H1 (cell line): ENCODE data around the gene CGAS. TPM values are rescaled to one million over a fixed set of nuclear protein-coding genes. Genes with fewer than 3 reads are reported as not detected.
A peak's percentile ranks its signal among the peaks of the same experiment; 100 is the strongest.

Experiments used
- CTCF ChIA-PET: fragments of 300-600 bp; sonication (Branson Sonifier 250); formaldehyde crosslinking; loops from one replicate; lab custom pipeline; 2021; ENCODE audit not compliant: partially characterized antibody; lab: Charles Lee
- POLR2A ChIA-PET: fragments of 300-600 bp; sonication (Branson Sonifier 250); formaldehyde crosslinking; loops from one replicate; lab custom pipeline; 2021; ENCODE audit warnings: inconsistent platforms; ENCODE audit not compliant: partially characterized antibody; lab: Charles Lee
- DNase-seq, 2 experiments: peaks; one replicate each; pipeline versions ENCODE4 v3.0.0 to v3.0.0-alpha.2; 2010 to 2022; ENCODE audit warnings: low spot score in 2 of 2, low read depth in 1 of 2, mixed read lengths in 1 of 2
- FAIRE-seq: peaks from 2 replicates; lab custom pipeline; 2011; peaks lifted over from hg19 to GRCh38; lab: Jason Lieb, UNC
- H2AFZ ChIP-seq: 2 replicates; pipeline ENCODE4 v1.8.1; 2012; ENCODE audit warnings: low read length, inconsistent platforms
- H2AK5ac ChIP-seq: 2 replicates; pipeline ENCODE4 v1.6.1; 2013; ENCODE audit warnings: low read depth, low read length
- H2BK120ac ChIP-seq: replicated peaks from 2 replicates; pipeline ENCODE3; 2013; ENCODE audit warnings: low read depth, low read length, inconsistent platforms
- H2BK12ac ChIP-seq: 2 replicates; pipeline ENCODE4 v1.6.1; 2013; ENCODE audit warnings: low read depth, low read length
- H2BK15ac ChIP-seq: 2 replicates; pipeline ENCODE4 v1.6.1; 2013; ENCODE audit warnings: low read length
- H2BK20ac ChIP-seq: 2 replicates; pipeline ENCODE4 v1.6.1; 2013; ENCODE audit warnings: low read length
- H2BK5ac ChIP-seq: 2 replicates; pipeline ENCODE4 v1.6.1; 2013; ENCODE audit warnings: low read depth, low read length
- H3K14ac ChIP-seq: 2 replicates; pipeline ENCODE4 v1.6.1; 2013; ENCODE audit warnings: inconsistent platforms; ENCODE audit not compliant: insufficient read length
- H3K18ac ChIP-seq: 2 replicates; pipeline ENCODE4 v1.6.1; 2013; ENCODE audit warnings: low read length; ENCODE audit errors: extremely low read depth
- H3K23ac ChIP-seq: 2 replicates; pipeline ENCODE4 v1.6.1; 2013; ENCODE audit warnings: inconsistent platforms; ENCODE audit not compliant: insufficient read length
- H3K23me2 ChIP-seq: 2 replicates; pipeline ENCODE4 v1.6.1; 2013; ENCODE audit warnings: low read depth, low read length
- H3K27ac ChIP-seq: 2 replicates; pipeline ENCODE4 v1.6.1; 2011; ENCODE audit warnings: low read depth, low read length, inconsistent platforms
- H3K27me3 ChIP-seq, 4 experiments: replicated peaks in 1 of 4; 1 replicate in 1 of 4; 2 replicates in 3 of 4; pipeline versions ENCODE4 v1.6.1 to v1.8.1; 2011 to 2013; ENCODE audit warnings: low read length in 3 of 4, mild to moderate bottlenecking in 3 of 4, inconsistent platforms in 2 of 4, mixed read lengths in 2 of 4, moderate library complexity in 1 of 4; ENCODE audit not compliant: control insufficient read depth in 3 of 4, insufficient read depth in 3 of 4; ENCODE audit errors: extremely low read depth in 1 of 4
- H3K36me3 ChIP-seq, 4 experiments: 2 replicates each; pipeline versions ENCODE4 v1.6.1 to v1.8.1; 2011 to 2013; ENCODE audit warnings: mild to moderate bottlenecking in 4 of 4, low read length in 3 of 4, moderate library complexity in 2 of 4, control low read depth in 1 of 4, inconsistent platforms in 1 of 4; ENCODE audit not compliant: insufficient read depth in 4 of 4, control insufficient read depth in 2 of 4
- H3K4ac ChIP-seq: replicated peaks from 2 replicates; pipeline ENCODE3; 2013; ENCODE audit warnings: low read length, low read depth, mixed read lengths, inconsistent platforms; ENCODE audit not compliant: insufficient read length
- H3K4me1 ChIP-seq, 4 experiments: replicated peaks in 1 of 4; 1 replicate in 1 of 4; 2 replicates in 3 of 4; pipeline versions ENCODE4 v1.6.1 to v1.8.1; 2011 to 2013; ENCODE audit warnings: low read length in 3 of 4, inconsistent platforms in 2 of 4, mixed read lengths in 1 of 4; ENCODE audit not compliant: insufficient read depth in 4 of 4, control insufficient read depth in 3 of 4
- H3K4me2 ChIP-seq, 2 experiments: 2 replicates each; pipeline versions ENCODE4 v1.6.1 to v1.8.1; 2011 to 2013; ENCODE audit warnings: low read depth in 2 of 2, low read length in 2 of 2, control low read depth in 1 of 2, inconsistent platforms in 1 of 2, mild to moderate bottlenecking in 1 of 2; ENCODE audit not compliant: insufficient read depth in 1 of 2
- H3K4me3 ChIP-seq, 4 experiments: fragments of 200-600, 300-600 bp in 1 of 4; sonication (generic), shearing (Covaris generic), sonication (Bioruptor Twin) in 1 of 4; 2 replicates each; pipeline versions ENCODE4 v1.5.1 to v1.8.1; 2011 to 2016; ENCODE audit warnings: low read length in 4 of 4, low read depth in 3 of 4, control low read depth in 2 of 4, inconsistent platforms in 2 of 4, mild to moderate bottlenecking in 2 of 4, mixed read lengths in 1 of 4, moderate library complexity in 1 of 4; ENCODE audit not compliant: insufficient read depth in 2 of 4; ENCODE audit errors: extremely low read depth in 1 of 4
- H3K56ac ChIP-seq: replicated peaks from 2 replicates; pipeline ENCODE3; 2013; ENCODE audit warnings: low read depth, mild to moderate bottlenecking, mixed read lengths, low read length, inconsistent platforms; ENCODE audit not compliant: insufficient read length
- H3K79me1 ChIP-seq: 2 replicates; pipeline ENCODE4 v1.6.1; 2013; ENCODE audit warnings: low read depth, low read length, control low read depth
- H3K79me2 ChIP-seq, 2 experiments: 2 replicates each; pipeline versions ENCODE4 v1.6.1 to v1.8.1; 2012 to 2013; ENCODE audit warnings: low read length in 2 of 2, mild to moderate bottlenecking in 2 of 2, inconsistent platforms in 1 of 2; ENCODE audit not compliant: insufficient read depth in 2 of 2, control insufficient read depth in 1 of 2
- H3K9ac ChIP-seq, 4 experiments: replicated peaks in 1 of 4; 1 replicate in 1 of 4; 2 replicates in 3 of 4; pipeline versions ENCODE4 v1.6.1 to v1.8.1; 2011 to 2013; ENCODE audit warnings: low read depth in 3 of 4, low read length in 3 of 4, control low read depth in 2 of 4, mild to moderate bottlenecking in 2 of 4, moderate library complexity in 2 of 4, inconsistent platforms in 1 of 4; ENCODE audit errors: extremely low read depth in 1 of 4
- H3K9me3 ChIP-seq, 2 experiments: 2 replicates each; pipeline versions ENCODE4 v1.6.1 to v1.8.1; 2012 to 2013; ENCODE audit warnings: mild to moderate bottlenecking in 2 of 2, moderate library complexity in 2 of 2, control low read depth in 1 of 2, inconsistent platforms in 1 of 2, low read depth in 1 of 2, low read length in 1 of 2, mixed read lengths in 1 of 2; ENCODE audit not compliant: insufficient read depth in 2 of 2
- H4K20me1 ChIP-seq, 2 experiments: replicated peaks in 1 of 2; 2 replicates each; pipeline versions ENCODE3 to v1.8.1; 2011 to 2013; ENCODE audit warnings: inconsistent platforms in 2 of 2, low read length in 2 of 2, mild to moderate bottlenecking in 1 of 2; ENCODE audit not compliant: insufficient read depth in 2 of 2, control insufficient read depth in 1 of 2
- H4K5ac ChIP-seq: 2 replicates; pipeline ENCODE4 v1.6.1; 2013; ENCODE audit warnings: low read length, low read depth, mixed read lengths, inconsistent platforms; ENCODE audit not compliant: insufficient read length
- H4K8ac ChIP-seq: 2 replicates; pipeline ENCODE4 v1.8.0; 2013; ENCODE audit warnings: mild to moderate bottlenecking, moderate library complexity, low read length, inconsistent platforms; ENCODE audit not compliant: insufficient read depth; ENCODE audit errors: extremely low read depth
- H4K91ac ChIP-seq: replicated peaks from 2 replicates; pipeline ENCODE3; 2013; ENCODE audit warnings: low read length, mixed read lengths, inconsistent platforms; ENCODE audit not compliant: insufficient read length
- SRF ChIP-seq: IDR thresholded peaks from 2 replicates; pipeline ENCODE4 v1.6.1; 2011; ENCODE audit warnings: mild to moderate bottlenecking, low read depth, low read length, moderate library complexity
- WGBS, 2 experiments: shearing (Covaris generic) in 1 of 2; methylation state at CpG; one replicate each; pipeline versions ENCODE4 v1.1.6 to v1.1.7; 2013 to 2015; ENCODE audit warnings: low lambda C conversion rate in 2 of 2, mixed read lengths in 2 of 2, inconsistent platforms in 1 of 2, low coverage in 1 of 2, missing lambda C conversion rate in 1 of 2; ENCODE audit not compliant: insufficient replicate concordance in 2 of 2, insufficient coverage in 1 of 2, insufficient read length in 1 of 2; ENCODE audit errors: extremely low coverage in 1 of 2, missing lambda C conversion rate in 1 of 2; 5-methylcytosine and 5-hydroxymethylcytosine counted together
- polyA plus RNA-seq, 7 experiments: library from polyadenylated mRNA; depleted of rRNA in 3 of 7; stranded (reverse) in 5 of 7; unstranded in 2 of 7; fragments of >200 nt in 5 of 7; fragments of 200-250 nt in 2 of 7; gene quantifications; 1 replicate in 5 of 7; 2 replicates in 1 of 7; 4 replicates in 1 of 7; pipeline versions ENCODE4 v1.2.1 to v1.2.3, GENCODE V29; 2011 to 2013; ENCODE audit warnings: missing spikeins in 2 of 7, mixed read lengths in 2 of 7
- total RNA-seq: library from RNA; stranded (reverse); fragmentation: NEBNext Ultra II Directional; extraction: Animal tissue kit (Norgen Biotek cat#: 25700); gene quantifications from 2 replicates; pipeline ENCODE4 v1.2.1, GENCODE V29; 2021

Gene CGAS
- total and polyA plus RNA-seq, 2 of the 8 experiments (the other 6 are each of a cell fraction or from before 2014, with no cell fraction given): 2.1 to 6.3 TPM

GRCh38 chr6:73388433-73388799 is 63.7 kb downstream of the CGAS start:
- Histone ChIP-seq H3K4me2 (peak overlapping the region; percentile 28 to 67), H3K36me3 (no peaks in the 10 kb centered on the region), H3K4me1 (peaks cover 0 to 6% (median 0%) of the 10 kb centered on the region in 4 experiments; a peak in 3 of 7 replicates), H2BK12ac (peak overlapping the region; percentile 50; the same call in 1 of the 2 replicates), H4K5ac (no peak overlapping the region), H3K23ac (no peak overlapping the region), H3K27me3 (no peaks in the 10 kb centered on the region), H3K4me3 (peak overlapping the region in 1 of 4 experiments; percentile 64; a peak in 3 of 8 replicates), H2BK5ac (no peak overlapping the region), H3K9me3 (no peaks in the 10 kb centered on the region), H3K4ac (peak overlapping the region; percentile 93), H2BK20ac (peak overlapping the region; percentile 48; the same call in 1 of the 2 replicates), H3K27ac (no peak overlapping the region), H2AK5ac (no peak overlapping the region), H3K79me1 (no peaks in the 10 kb centered on the region), H2BK15ac (no peak overlapping the region), H2BK120ac (peak overlapping the region; percentile 69), H2AFZ (no peak overlapping the region), H3K9ac (no peak overlapping the region), H3K14ac (no peak overlapping the region), H4K20me1 (no peaks in the 10 kb centered on the region), H3K56ac (no peak overlapping the region), H3K18ac (no peak overlapping the region; the same call in 1 of the 2 replicates), H3K23me2 (0 out of 2 replicates have a peak, but pooled peaks cover 1% of the 10 kb centered on the region), H4K8ac (no peak overlapping the region), H4K91ac (no peak overlapping the region), H3K79me2 (no peaks in the 10 kb centered on the region)
- DNase-seq (no peak), FAIRE-seq (no peak)
- POLR2A ChIA-PET: interaction anchor here (0.5 to 2.3 kb wide), 8 partner anchors 37 to 191 kb away, joined by 3 to 13 read pairs (median 3); no protein-coding TSS in a partner anchor
- 40% methylated on average over 4 of the region's 4 CpGs; no CpG with 5 or more reads in 1 of the 2 experiments for WGBS, 2 experiments
- CTCF ChIA-PET: interaction anchor here (0.8 to 4.9 kb wide), 29 partner anchors 10 to 254 kb away, joined by 3 to 40 read pairs (median 4); partner anchors contain the start of gene CGAS
- TF ChIP-seq SRF: no peak
